Measurements from ENCODE around the gene SREBF1. TPM values are rescaled to one million over a fixed set of nuclear protein-coding genes. Genes with fewer than 3 reads are reported as not detected.

SREBF1 gene
- total RNA-seq, 2 experiments from 2014 or later, result 177 to 186 TPM

- Mint-ChIP-seq H3K27ac (peak overlapping the region; percentile 85), H3K4me1 (peaks cover 67% of the 10 kb centered on the region), H3K27me3 (no peaks in the 10 kb centered on the region), H3K4me3 (peak overlapping the region; percentile 80), H3K36me3 (ENCODE audit: low read depth) (peaks cover 44% of the 10 kb centered on the region), H3K9me3 (no peaks in the 10 kb centered on the region)
- ChIA-PET CTCF (interaction anchor here (0.6 to 2.6 kb wide), 11 partner anchors 9 to 187 kb away, joined by 3 to 23 read pairs (median 4); no protein-coding TSS in a partner anchor), POLR2A (interaction anchor here (0.7 to 8.5 kb wide), 24 partner anchors 9 to 555 kb away, joined by 3 to 322 read pairs (median 6); partner anchors contain the start of genes ATPAF2, COPS3, DRC3 and GID4)
- no peak for DNase-seq
Observed at GRCh38 chr17:17835415-17836249, 1.2 kb downstream of the SREBF1 start.

- POLR2A ChIA-PET, result interaction anchor here (1.5 to 8.5 kb wide), 6 partner anchors 12 to 85 kb away, joined by 7 to 322 read pairs (median 93); no protein-coding TSS in a partner anchor
- H3K4me1 Mint-ChIP-seq, result peaks cover 69% of the 10 kb centered on the region
- H3K27ac Mint-ChIP-seq, result peak overlapping the region; percentile 85
Observed at GRCh38 chr17:17834974-17835373, 1.8 kb downstream of the SREBF1 start.

GRCh38 chr17:17833658-17834357, 3.0 kb downstream of the SREBF1 start:
- H3K36me3 Mint-ChIP-seq (ENCODE audit: low read depth), result peaks cover 44% of the 10 kb centered on the region
- H3K27ac Mint-ChIP-seq, result peak overlapping the region; percentile 85
- POLR2A ChIA-PET, result interaction anchor here (0.7 to 8.3 kb wide), 6 partner anchors 11 to 152 kb away, joined by 3 to 322 read pairs (median 5); no protein-coding TSS in a partner anchor
- no peaks in the 10 kb centered on the region for H3K9me3 Mint-ChIP-seq
- H3K4me3 Mint-ChIP-seq, result peak overlapping the region; percentile 80
- H3K27me3 Mint-ChIP-seq, result no peaks in the 10 kb centered on the region
- H3K4me1 Mint-ChIP-seq, result peaks cover 61% of the 10 kb centered on the region
- CTCF ChIA-PET, result interaction anchor here (0.7 to 2.3 kb wide), 4 partner anchors 21 to 157 kb away, joined by 3 to 6 read pairs (median 4); no protein-coding TSS in a partner anchor
- DNase-seq, result no peak

More at GRCh38 chr17:17834974-17835373, 1.8 kb downstream of the SREBF1 start:
- H3K4me3 Mint-ChIP-seq, result peak overlapping the region; percentile 80
- H3K36me3 Mint-ChIP-seq (ENCODE audit: low read depth), result peaks cover 44% of the 10 kb centered on the region
- no peak for DNase-seq
- H3K27me3 Mint-ChIP-seq, result no peaks in the 10 kb centered on the region
- H3K9me3 Mint-ChIP-seq, result no peaks in the 10 kb centered on the region
- CTCF ChIA-PET, result interaction anchor here (1.9 to 2.6 kb wide), 4 partner anchors 20 to 84 kb away, joined by 4 to 23 read pairs (median 8); no protein-coding TSS in a partner anchor

- H3K9me3 Mint-ChIP-seq, result no peaks in the 10 kb centered on the region
- no peak overlapping the region for H3K27ac Mint-ChIP-seq
- H3K4me3 Mint-ChIP-seq, result no peak overlapping the region
- H3K36me3 Mint-ChIP-seq (ENCODE audit: low read depth), result peaks cover 48% of the 10 kb centered on the region
- peaks cover 60% of the 10 kb centered on the region for H3K4me1 Mint-ChIP-seq
- CTCF ChIA-PET, result no interaction called here
- POLR2A ChIA-PET, result interaction anchor here (1.7 to 8.3 kb wide), 4 partner anchors 9 to 21 kb away, joined by 4 to 322 read pairs (median 132); no protein-coding TSS in a partner anchor
- no peak for DNase-seq
- H3K27me3 Mint-ChIP-seq, result no peaks in the 10 kb centered on the region
Observed at GRCh38 chr17:17832032-17832363, 4.8 kb downstream of the SREBF1 start.

- POLR2A ChIA-PET, result interaction anchor here (1.7 to 8.3 kb wide), 4 partner anchors 9 to 22 kb away, joined by 4 to 322 read pairs (median 132); no protein-coding TSS in a partner anchor
- Mint-ChIP-seq H3K4me1 (peaks cover 65% of the 10 kb centered on the region), H3K36me3 (ENCODE audit: low read depth) (peaks cover 53% of the 10 kb centered on the region), H3K27ac (no peak overlapping the region), H3K27me3 (no peaks in the 10 kb centered on the region), H3K9me3 (no peaks in the 10 kb centered on the region), H3K4me3 (no peak overlapping the region)
- no peak for DNase-seq
- CTCF ChIA-PET, result interaction anchor here (1.1 kb wide), 1 partner anchor 18 kb away, joined by 4 read pairs; no protein-coding TSS in a partner anchor
Observed at GRCh38 chr17:17831208-17832031, 5.4 kb downstream of the SREBF1 start.

GRCh38 chr17:17830740-17831207, 6.0 kb downstream of the SREBF1 start:
- Mint-ChIP-seq H3K27ac (no peak overlapping the region), H3K4me3 (no peak overlapping the region), H3K4me1 (peaks cover 68% of the 10 kb centered on the region), H3K36me3 (ENCODE audit: low read depth) (peaks cover 54% of the 10 kb centered on the region), H3K27me3 (no peaks in the 10 kb centered on the region), H3K9me3 (no peaks in the 10 kb centered on the region)
- POLR2A ChIA-PET, result interaction anchor here (2.2 kb wide), 1 partner anchor 11 kb away, joined by 11 read pairs; no protein-coding TSS in a partner anchor
- CTCF ChIA-PET, result interaction anchor here (1.1 kb wide), 1 partner anchor 19 kb away, joined by 4 read pairs; no protein-coding TSS in a partner anchor
- DNase-seq, result no peak

- no peak for DNase-seq
- POLR2A ChIA-PET, result interaction anchor here (1.7 to 2.2 kb wide), 2 partner anchors 11 kb away, joined by 3 to 11 read pairs; no protein-coding TSS in a partner anchor
- Mint-ChIP-seq H3K27me3 (no peaks in the 10 kb centered on the region), H3K4me1 (peaks cover 68% of the 10 kb centered on the region), H3K4me3 (no peak overlapping the region), H3K9me3 (no peaks in the 10 kb centered on the region), H3K27ac (no peak overlapping the region), H3K36me3 (ENCODE audit: low read depth) (peaks cover 51% of the 10 kb centered on the region)
- CTCF ChIA-PET, result no interaction called here
Observed at GRCh38 chr17:17830269-17830567, 6.6 kb downstream of the SREBF1 start.

- peak overlapping the region; percentile 62 for H3K27ac Mint-ChIP-seq
- CTCF ChIA-PET, result interaction anchor here (3.1 kb wide), 1 partner anchor 8 kb away, joined by 16 read pairs; the partner anchor contains the start of gene SREBF1
- POLR2A ChIA-PET, result interaction anchor here (0.9 to 13.9 kb wide), 8 partner anchors 8 to 130 kb away, joined by 3 to 322 read pairs (median 6); partner anchors contain the start of gene SREBF1
Observed at GRCh38 chr17:17827826-17828621, 8.8 kb downstream of the SREBF1 start.

GRCh38 chr17:17826942-17827785, 9.6 kb downstream of the SREBF1 start:
- Mint-ChIP-seq H3K4me1 (peaks cover 69% of the 10 kb centered on the region), H3K27ac (peak overlapping the region; percentile 95), H3K4me3 (no peak overlapping the region), H3K36me3 (ENCODE audit: low read depth) (peaks cover 41% of the 10 kb centered on the region), H3K27me3 (no peaks in the 10 kb centered on the region), H3K9me3 (no peaks in the 10 kb centered on the region)
- POLR2A ChIA-PET, result interaction anchor here (0.9 to 13.9 kb wide), 8 partner anchors 8 to 131 kb away, joined by 3 to 322 read pairs (median 12); partner anchors contain the start of gene SREBF1
- CTCF ChIA-PET, result interaction anchor here (2.4 to 3.1 kb wide), 2 partner anchors 9 to 22 kb away, joined by 11 to 16 read pairs; partner anchors contain the start of gene SREBF1
- DNase-seq, result no peak

More at GRCh38 chr17:17827826-17828621, 8.8 kb downstream of the SREBF1 start:
- peaks cover 37% of the 10 kb centered on the region for H3K36me3 Mint-ChIP-seq (ENCODE audit: low read depth)
- no peaks in the 10 kb centered on the region for H3K27me3 Mint-ChIP-seq
- no peak overlapping the region for H3K4me3 Mint-ChIP-seq
- DNase-seq, result no peak
- H3K9me3 Mint-ChIP-seq, result no peaks in the 10 kb centered on the region
- peaks cover 64% of the 10 kb centered on the region for H3K4me1 Mint-ChIP-seq

GRCh38 chr17:17826342-17826713, 10.5 kb downstream of the SREBF1 start:
- ChIA-PET CTCF (interaction anchor here (1.3 to 3.1 kb wide), 4 partner anchors 10 to 23 kb away, joined by 3 to 16 read pairs (median 8); partner anchors contain the start of gene SREBF1), POLR2A (interaction anchor here (0.8 to 13.9 kb wide), 7 partner anchors 9 to 132 kb away, joined by 3 to 322 read pairs (median 6); partner anchors contain the start of gene SREBF1)
- Mint-ChIP-seq H3K4me1 (peaks cover 75% of the 10 kb centered on the region), H3K9me3 (no peaks in the 10 kb centered on the region), H3K4me3 (peak overlapping the region; percentile 31), H3K27me3 (no peaks in the 10 kb centered on the region), H3K36me3 (ENCODE audit: low read depth) (peaks cover 41% of the 10 kb centered on the region), H3K27ac (peak overlapping the region; percentile 95)
- no peak for DNase-seq
